SKM-1 (cell line): ENCODE results near the gene NAE1.

Experiments used
- DNase-seq: peaks from one replicate; lab custom pipeline; 2025; ENCODE audit not compliant: unreplicated experiment; lab: John Stamatoyannopoulos, UW

NAE1 gene

DNA sequence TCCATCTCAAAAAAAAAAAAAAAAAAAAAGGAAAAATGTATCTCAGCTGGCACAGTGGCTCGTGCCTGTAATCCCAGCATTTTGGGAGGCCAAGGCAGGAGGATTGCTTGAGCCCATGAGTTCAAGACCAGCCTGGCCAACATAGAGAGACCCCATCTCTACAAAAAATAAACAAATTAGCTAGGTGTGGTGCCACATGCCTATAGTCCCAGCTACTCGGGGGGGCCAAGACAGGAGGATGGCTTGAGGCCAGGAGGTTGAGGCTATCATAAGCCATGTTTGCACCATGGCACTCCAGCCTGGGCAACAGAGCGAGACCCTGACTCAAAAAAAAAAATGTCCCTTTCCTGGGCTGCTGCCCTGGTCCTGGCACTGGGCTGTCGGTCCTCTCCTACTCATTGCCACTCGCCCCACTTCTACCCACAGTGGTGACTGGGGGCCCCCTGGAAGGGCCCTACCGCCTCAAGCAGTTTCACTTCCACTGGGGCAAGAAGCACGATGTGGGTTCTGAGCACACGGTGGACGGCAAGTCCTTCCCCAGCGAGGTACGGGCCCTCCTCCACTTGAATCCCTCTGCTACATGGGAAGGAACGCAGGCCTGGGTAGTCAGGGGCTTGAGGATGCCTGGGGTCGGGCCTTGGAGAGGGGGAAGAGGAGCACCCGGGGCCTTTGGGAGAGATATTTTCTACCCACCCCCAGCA is 19.5 kb upstream of the NAE1 start:
- DNase-seq, result no peak

GRCh38 chr16:66849549-66849948 is 18.8 kb upstream of the NAE1 start:
- DNase-seq, result no peak

GRCh38 chr16:66849021-66849420 is 18.2 kb upstream of the NAE1 start:
- no peak for DNase-seq

DNA sequence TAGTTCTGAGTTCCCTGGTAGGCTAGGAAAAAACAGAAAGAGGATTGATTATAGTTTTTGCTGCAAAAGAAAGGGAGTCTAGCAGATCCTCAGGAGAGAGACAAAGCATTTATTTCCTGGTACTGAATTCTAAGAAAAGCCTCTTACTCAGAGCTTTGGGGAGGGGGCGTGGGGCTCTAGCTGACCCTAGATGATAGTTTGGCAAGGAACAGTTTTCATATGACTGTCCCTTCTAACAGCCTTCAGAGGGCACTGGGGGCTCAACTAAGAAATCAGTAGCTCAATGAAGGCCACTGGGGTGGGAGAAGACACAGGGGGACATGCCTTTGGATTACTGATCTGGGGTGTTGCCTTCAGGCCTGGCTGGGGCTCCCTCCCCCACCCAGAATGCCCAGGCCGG is 17.4 kb upstream of the NAE1 start:
- DNase-seq, result no peak

DNA sequence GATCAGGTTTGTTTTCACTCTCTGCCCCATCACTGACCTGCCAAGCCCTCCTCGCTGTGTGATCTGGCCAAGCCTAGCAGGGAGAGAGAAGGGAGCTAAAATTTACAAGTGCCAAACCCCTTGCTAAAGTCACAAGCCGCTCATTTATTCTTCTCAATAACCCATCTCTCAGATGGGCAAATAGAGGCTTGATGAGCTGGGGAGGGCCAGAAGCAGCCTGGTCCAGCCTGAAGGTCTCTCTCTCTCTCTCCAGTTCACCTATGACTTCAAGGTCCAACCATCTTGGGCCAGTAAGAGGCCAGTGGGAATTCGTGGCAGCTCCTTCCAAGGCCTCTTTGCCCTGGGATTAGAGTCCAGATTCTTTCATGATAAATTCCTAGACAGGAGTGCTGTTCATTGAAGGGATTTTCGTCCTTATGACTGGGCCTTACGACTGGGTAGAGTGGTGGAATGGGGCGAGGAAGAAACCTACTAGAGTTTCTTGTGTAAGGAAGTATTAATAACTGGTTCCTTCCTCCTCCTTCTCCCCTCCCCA is 16.8 kb upstream of the NAE1 start:
- no peak for DNase-seq

DNA sequence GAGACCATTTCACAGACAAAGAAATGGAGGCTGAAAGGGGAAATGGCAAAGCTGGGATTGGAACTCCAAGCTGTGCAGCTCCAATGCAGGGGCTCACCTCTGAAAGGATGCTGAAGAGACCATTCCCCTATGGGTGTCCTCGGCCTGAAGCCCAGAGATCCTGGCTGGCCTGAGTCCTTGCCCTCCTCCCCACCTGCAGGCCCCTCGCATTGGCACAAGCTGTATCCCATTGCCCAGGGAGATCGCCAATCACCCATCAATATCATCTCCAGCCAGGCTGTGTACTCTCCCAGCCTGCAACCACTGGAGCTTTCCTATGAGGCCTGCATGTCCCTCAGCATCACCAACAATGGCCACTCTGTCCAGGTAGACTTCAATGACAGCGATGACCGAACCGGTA is 16.1 kb upstream of the NAE1 start:
- DNase-seq, result no peak

DNA sequence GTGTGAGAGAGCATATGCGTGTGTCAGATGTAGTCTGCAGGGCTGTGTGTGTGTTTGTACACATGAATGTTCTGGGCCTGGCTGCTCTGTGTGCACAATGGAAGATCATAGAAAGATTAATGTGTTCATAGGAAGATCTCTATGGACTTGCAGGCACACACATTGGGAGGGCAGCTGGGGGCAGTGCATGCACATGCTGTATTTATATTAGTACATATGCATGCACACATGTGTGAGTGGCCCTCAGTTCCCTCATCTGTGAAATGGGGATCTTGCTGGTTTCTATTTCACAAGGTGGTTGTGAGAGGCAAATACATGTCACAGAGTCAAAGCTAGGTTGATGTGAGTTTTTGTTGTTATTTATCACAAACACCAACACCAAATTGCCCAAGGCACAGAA is 15.5 kb upstream of the NAE1 start:
- DNase-seq, result no peak

GRCh38 chr16:66845791-66846221 is 15.0 kb upstream of the NAE1 start:
- no peak for DNase-seq

GRCh38 chr16:66845080-66845410 is 14.3 kb upstream of the NAE1 start:
- DNase-seq, result no peak

DNA sequence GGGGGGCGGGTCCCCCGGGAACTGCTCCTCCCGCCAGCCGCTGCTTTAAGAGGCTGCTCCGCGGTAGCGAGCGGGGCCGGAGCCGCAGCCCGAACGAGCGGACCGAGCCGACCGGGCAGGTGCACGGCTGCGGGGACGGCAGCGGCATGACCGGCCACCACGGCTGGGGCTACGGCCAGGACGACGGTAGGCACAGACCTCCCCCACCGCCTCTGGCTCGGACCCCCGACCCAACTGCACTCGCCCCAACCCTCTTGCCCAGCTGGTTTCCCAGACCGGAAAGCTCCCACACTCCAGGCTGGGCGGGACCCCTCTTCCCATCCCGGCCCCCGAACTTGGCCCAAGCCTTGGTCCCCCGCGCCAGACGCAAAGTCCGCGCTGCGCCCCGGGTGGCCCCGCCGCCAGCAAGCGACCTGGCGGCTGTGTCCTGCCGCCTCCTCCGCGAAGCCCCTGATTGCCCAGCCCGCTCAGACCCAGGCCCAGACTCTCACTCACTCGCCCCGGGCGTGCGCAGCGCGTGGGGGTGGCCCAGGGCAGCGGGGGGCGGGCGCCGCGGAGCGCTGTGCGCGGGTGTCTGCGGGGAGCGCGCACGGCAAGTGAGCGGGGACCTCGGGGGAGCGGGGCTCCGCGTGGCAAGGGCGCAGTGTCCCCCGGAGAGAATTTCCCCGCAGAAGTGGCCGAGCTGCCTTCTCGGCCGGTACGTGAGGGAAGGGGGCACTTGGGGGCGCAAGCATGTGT is 13.7 kb upstream of the NAE1 start, which contains the start of gene CA7:
Gene CA7, plus strand, starts transcription at position 73 of the 738 bp plus-strand sequence. Its CDS starts 74 bp downstream, at position 147.
- DNase-seq, result no peak

- DNase-seq, result no peak
These were observed 13.2 kb upstream of the NAE1 start for GRCh38 chr16:66844009-66844341.

- no peak for DNase-seq
These were observed 12.4 kb upstream of the NAE1 start for GRCh38 chr16:66843191-66843590.

DNA sequence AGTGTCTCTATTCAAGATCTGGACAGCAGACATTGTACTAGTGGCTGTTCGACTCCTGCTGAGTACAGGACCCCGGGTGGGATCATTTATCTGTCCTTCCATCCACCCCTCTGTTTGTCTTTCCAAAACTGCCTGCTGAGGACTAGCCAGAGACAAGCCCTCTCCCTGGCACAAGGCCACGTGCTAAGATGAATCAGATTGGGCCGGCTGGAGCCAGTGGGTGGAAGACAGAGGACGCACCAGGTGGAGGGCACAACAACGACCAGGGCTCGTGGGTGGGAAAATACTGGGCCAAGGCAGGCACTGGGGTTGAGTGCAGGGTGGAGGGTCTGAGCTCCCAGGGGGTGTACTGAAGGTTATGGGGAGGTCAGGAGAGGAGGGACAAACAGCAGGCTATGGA is 12.0 kb upstream of the NAE1 start:
- DNase-seq, result no peak

- DNase-seq, result no peak
These were observed 10.6 kb upstream of the NAE1 start for GRCh38 chr16:66841366-66841765.

- DNase-seq, result no peak
These were observed 10.1 kb upstream of the NAE1 start for GRCh38 chr16:66840883-66841282.

GRCh38 chr16:66834746-66835145 is 4.0 kb upstream of the NAE1 start:
- no peak for DNase-seq

- no peak for DNase-seq
These were observed 2.0 kb upstream of the NAE1 start for GRCh38 chr16:66832661-66833305.

GRCh38 chr16:66832190-66832589 is 1.4 kb upstream of the NAE1 start:
- no peak for DNase-seq

DNA sequence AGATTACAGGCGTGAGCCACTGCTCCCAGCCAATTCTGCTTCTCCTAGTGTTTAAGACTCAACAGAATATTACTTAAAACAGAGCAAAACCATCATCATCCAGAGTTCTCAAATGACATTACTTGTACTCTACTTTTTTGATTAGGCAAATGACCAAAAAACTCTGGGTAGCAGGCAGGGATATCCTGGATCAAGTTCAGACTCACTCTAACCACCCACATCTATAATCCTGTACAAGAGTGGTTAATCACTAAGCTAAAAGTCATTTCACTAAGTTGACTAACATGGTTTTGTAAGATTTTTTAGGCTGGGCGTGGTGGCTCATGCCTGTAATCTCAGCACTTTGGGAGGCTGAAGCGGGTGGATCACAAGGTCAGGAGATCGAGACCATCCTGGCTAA is 6.8 kb downstream of the NAE1 start:
- DNase-seq, result no peak

GRCh38 chr16:66814734-66815133 is 16.0 kb downstream of the NAE1 start:
- DNase-seq, result no peak

DNA sequence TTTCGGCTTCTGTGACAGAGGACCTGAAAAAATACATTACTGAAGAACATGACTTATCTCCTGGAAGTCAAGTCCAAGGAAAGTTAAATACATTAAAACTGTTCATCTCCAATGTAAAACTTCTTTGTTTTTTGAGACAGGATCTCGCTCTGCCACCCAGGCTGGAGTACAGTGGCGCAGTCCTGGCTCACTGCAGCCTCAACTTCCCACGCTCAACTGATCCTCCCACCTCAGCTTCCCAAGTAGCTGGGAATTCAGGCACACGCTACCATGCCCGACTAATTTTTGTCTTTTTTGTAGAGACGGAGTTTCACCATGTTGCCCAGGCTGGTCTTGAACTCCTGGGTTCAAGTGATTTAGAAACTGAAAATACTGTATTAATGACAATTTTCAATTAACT is 19.7 kb downstream of the NAE1 start:
- DNase-seq, result no peak

- DNase-seq, result no peak
These were observed 20.4 kb downstream of the NAE1 start for GRCh38 chr16:66810391-66810790.
